ENCODE results near the gene CDH13. TPM values are rescaled to one million over a fixed set of nuclear protein-coding genes. Genes with fewer than 3 reads are reported as not detected.

Gene CDH13
- total and polyA plus RNA-seq, 2 experiments from 2014 or later, result 1.2 to 1.5 TPM

GRCh38 chr16:82793528-82794245 lies 166.9 kb downstream of the CDH13 start:
- no peak overlapping the region for H3K4me2 ChIP-seq
- H3K79me2 ChIP-seq, result no peaks in the 10 kb centered on the region
- no peak overlapping the region for H3K27ac ChIP-seq
- H3K9me2 ChIP-seq (replicated peaks; ENCODE audit: insufficient read depth), result no peaks in the 10 kb centered on the region
- H3K27me3 ChIP-seq, result no peaks in the 10 kb centered on the region
- H2AFZ ChIP-seq, result no peak overlapping the region
- no peaks in the 10 kb centered on the region for H4K20me1 ChIP-seq (ENCODE audit: insufficient read depth, poor library complexity, severe bottlenecking)
- H3K36me3 ChIP-seq (replicated peaks; ENCODE audit: insufficient read depth, low read depth), result no peaks in the 10 kb centered on the region
- no peak for DNase-seq (ENCODE audit: low spot score)
- no peak overlapping the region for H3K4me3 ChIP-seq
- WGBS (ENCODE audit: low lambda C conversion rate, missing lambda C conversion rate), result 88% methylated on average over 10 of the region's 10 CpGs
- no peaks in the 10 kb centered on the region for H3K4me1 ChIP-seq (ENCODE audit: insufficient read depth)
- no peak for TF ChIP-seq EZH2 (IDR thresholded peaks at IDR 0.05; ENCODE audit: borderline replicate concordance)
- no peak for TF ChIP-seq CTCF (IDR thresholded peaks at IDR 0.05; ENCODE audit: poor library complexity)
- TF ChIP-seq EZH2phosphoT487 (IDR thresholded peaks at IDR 0.05; ENCODE audit: low read depth, severe bottlenecking, unreplicated experiment), result no peak
- no peaks in the 10 kb centered on the region for H3K9me3 ChIP-seq (ENCODE audit: low read depth)

- Histone ChIP-seq H2AFZ (no peak overlapping the region), H3K4me1 (ENCODE audit: insufficient read depth) (no peaks in the 10 kb centered on the region), H3K4me3 (no peak overlapping the region), H3K27me3 (no peaks in the 10 kb centered on the region), H3K4me2 (no peak overlapping the region), H3K36me3 (replicated peaks; ENCODE audit: insufficient read depth, low read depth) (no peaks in the 10 kb centered on the region), H3K27ac (no peak overlapping the region), H3K79me2 (no peaks in the 10 kb centered on the region), H3K9me2 (replicated peaks; ENCODE audit: insufficient read depth) (no peaks in the 10 kb centered on the region), H4K20me1 (ENCODE audit: insufficient read depth, poor library complexity, severe bottlenecking) (no peaks in the 10 kb centered on the region), H3K9me3 (ENCODE audit: low read depth) (no peaks in the 10 kb centered on the region)
- WGBS (ENCODE audit: low lambda C conversion rate, missing lambda C conversion rate), result 67% methylated on average over 3 of the region's 3 CpGs
- DNase-seq (ENCODE audit: low spot score), result no peak
- TF ChIP-seq EZH2phosphoT487 (IDR thresholded peaks at IDR 0.05; ENCODE audit: low read depth, severe bottlenecking, unreplicated experiment) (no peak), CTCF (IDR thresholded peaks at IDR 0.05; ENCODE audit: poor library complexity) (no peak), EZH2 (IDR thresholded peaks at IDR 0.05; ENCODE audit: borderline replicate concordance) (no peak)
Measured at GRCh38 chr16:82796047-82796446, 169.3 kb downstream of the CDH13 start.

GRCh38 chr16:82801361-82801760 lies 174.6 kb downstream of the CDH13 start:
- H4K20me1 ChIP-seq (ENCODE audit: insufficient read depth, poor library complexity, severe bottlenecking), result no peaks in the 10 kb centered on the region
- H3K79me2 ChIP-seq, result no peaks in the 10 kb centered on the region
- TF ChIP-seq EZH2phosphoT487 (IDR thresholded peaks at IDR 0.05; ENCODE audit: low read depth, severe bottlenecking, unreplicated experiment), result no peak
- TF ChIP-seq EZH2 (IDR thresholded peaks at IDR 0.05; ENCODE audit: borderline replicate concordance), result no peak
- TF ChIP-seq CTCF (IDR thresholded peaks at IDR 0.05; ENCODE audit: poor library complexity), result no peak
- no peaks in the 10 kb centered on the region for H3K9me2 ChIP-seq (replicated peaks; ENCODE audit: insufficient read depth)
- no peak for DNase-seq (ENCODE audit: low spot score)
- H3K4me3 ChIP-seq, result no peak overlapping the region
- WGBS (ENCODE audit: low lambda C conversion rate, missing lambda C conversion rate), result 91% methylated on average over 4 of the region's 4 CpGs
- no peaks in the 10 kb centered on the region for H3K36me3 ChIP-seq (replicated peaks; ENCODE audit: insufficient read depth, low read depth)
- peaks cover 4% of the 10 kb centered on the region for H3K27me3 ChIP-seq
- no peak overlapping the region for H3K4me2 ChIP-seq
- no peak overlapping the region for H2AFZ ChIP-seq
- H3K4me1 ChIP-seq (ENCODE audit: insufficient read depth), result no peaks in the 10 kb centered on the region
- no peak overlapping the region for H3K27ac ChIP-seq
- no peaks in the 10 kb centered on the region for H3K9me3 ChIP-seq (ENCODE audit: low read depth)

Data from hepatocyte (in vitro differentiated cells).